GF-D8 (cell line): ENCODE measurements around the gene TNNI3K.

Experiments used
- DNase-seq: peaks from one replicate; lab custom pipeline; 2025; lab: John Stamatoyannopoulos, UW

The TNNI3K gene

DNA sequence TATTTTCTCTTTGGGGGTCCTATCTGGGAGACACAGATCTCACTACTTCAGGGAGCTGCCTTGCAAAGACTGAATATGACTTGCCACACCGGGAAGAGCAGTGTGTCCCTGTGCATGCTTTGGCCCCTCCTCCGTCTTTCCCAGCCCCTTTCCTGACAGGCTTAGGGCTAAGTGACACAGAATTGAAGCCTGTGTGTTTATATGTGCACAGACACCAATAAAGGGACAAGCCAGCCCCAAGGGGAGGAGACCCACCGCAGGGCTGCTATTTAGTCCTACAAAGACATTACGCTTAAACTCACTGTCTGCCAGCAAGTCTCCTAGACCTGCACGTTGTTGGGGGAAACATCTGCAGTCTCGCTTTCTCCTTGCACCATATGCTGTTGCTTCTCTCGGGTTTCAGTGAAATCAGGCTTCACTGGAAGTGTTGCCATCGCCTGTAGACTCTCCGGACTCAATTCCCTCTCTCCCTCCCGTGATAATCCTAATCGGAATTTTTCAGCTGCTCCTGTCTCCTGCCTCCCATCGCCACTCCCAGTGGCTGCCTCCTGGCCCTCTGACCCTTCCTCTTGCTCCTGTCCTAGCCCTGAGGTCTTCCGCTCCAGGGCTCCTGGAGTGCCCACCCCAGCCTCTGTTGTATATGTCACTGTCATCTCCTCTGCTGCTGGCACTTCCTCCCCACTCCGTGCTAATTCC is 335.8 kb downstream of the TNNI3K start:
- DNase-seq: no peak

DNA sequence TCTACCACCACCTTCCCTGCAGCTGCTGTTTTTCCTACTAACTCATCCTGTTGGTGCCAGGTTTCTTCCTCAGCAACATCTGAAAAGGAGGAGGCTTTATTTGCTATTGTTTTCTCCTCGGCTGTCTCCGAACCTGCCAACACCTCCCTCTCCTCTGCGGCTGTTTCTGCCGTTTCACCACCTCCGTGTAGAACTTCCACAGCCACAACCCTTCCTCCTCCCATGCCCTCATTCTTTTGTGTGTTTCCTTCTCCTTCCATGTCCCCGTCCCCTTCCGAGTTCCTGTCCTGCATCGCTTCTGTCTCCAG is 336.3 kb downstream of the TNNI3K start:
- DNase-seq: no peak

DNA sequence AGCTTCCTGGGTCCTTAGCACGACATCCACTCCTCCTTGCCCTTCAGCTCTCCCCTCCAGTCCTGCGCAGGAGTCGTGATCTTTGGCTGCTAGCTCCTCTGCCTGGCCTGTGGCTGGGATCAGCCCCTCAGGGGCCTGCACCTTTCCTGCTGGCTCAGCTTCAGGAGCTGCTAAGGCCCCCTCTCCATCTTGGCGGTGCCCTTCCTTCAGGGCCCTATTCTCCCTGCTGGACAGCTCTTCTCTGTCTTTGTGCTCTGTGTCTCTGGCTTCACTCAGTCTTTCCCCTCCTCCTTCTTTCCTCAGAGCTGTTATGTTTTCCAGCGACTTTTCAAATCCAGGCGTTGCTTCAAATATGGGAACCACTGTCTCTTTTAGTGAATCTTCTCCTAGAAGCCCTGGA is 336.7 kb downstream of the TNNI3K start:
- no peak for DNase-seq

DNA sequence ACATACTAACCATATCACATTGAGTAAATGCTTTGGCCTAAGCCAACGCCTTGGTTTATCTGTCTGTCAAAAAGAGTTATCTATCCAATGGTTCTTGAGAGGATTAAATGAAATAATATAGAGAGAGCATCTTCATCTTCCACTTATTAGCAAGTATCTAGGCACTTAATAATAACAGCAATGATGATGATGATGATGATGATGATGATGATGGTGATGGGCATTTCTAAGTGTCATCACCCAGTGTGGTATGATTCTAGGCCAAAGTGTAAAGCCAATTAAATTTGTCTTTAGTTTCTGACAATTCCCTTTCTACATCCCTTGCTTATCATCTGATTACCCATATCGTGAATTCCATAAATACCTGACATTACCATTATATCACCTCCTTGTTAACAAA is 342.9 kb downstream of the TNNI3K start:
- no peak for DNase-seq

DNA sequence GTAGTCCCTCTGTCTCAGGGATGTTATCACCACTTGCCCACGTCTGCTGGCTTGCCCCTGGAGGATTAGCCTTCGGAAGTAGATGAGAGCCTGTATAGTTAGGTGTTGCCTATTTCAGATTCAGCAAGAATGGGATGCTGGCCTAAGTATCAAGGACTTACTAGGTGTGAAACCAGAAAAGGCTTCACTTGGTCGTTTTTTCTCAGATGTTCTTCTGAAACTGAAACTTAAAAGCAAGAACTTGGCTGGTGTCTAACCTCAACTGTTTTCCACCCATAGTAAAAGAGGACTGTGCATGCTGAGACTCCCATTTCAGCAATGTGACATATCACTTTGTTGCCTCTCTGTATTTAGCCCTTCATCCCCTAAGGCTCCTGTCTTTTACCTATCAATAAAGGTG is 344.2 kb downstream of the TNNI3K start:
- no peak for DNase-seq

DNA sequence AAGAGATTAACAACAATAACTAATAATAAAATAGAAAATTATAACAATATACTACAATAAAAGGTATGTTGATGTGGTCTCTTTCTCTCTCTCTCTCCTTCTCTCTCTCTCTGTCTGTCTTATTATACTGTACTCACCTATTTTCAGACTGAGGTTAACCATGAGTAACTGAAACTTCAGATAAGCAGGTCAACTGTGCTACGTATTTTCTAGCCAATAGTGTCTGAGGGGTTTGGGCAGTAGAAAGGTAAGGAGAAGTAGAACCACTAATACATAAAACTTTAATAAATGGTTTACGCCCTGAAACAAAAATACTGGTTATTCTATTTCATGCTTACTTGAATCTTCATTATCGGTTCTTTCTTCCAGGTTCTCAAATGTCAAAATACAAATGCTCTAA is 348.2 kb downstream of the TNNI3K start:
- no peak for DNase-seq

DNA sequence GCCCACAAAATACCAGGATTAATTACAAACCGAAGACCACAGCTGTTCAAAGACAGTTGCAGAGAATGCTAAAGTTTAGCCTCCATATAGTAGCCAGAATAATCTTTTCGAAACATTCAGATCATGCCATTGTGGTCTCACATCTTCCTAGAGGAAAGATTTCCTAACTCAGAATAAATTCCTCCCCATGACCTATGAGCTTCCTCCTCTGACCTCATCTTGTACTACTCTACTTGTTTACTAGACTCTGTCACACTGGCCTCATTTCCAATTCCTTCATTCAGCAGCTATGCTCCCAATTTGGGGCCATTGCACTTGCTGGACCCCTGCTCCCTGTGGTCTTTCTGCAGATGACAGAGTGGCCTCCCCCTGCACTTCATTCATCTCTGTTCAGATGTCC is 349.0 kb downstream of the TNNI3K start:
- DNase-seq: no peak

DNA sequence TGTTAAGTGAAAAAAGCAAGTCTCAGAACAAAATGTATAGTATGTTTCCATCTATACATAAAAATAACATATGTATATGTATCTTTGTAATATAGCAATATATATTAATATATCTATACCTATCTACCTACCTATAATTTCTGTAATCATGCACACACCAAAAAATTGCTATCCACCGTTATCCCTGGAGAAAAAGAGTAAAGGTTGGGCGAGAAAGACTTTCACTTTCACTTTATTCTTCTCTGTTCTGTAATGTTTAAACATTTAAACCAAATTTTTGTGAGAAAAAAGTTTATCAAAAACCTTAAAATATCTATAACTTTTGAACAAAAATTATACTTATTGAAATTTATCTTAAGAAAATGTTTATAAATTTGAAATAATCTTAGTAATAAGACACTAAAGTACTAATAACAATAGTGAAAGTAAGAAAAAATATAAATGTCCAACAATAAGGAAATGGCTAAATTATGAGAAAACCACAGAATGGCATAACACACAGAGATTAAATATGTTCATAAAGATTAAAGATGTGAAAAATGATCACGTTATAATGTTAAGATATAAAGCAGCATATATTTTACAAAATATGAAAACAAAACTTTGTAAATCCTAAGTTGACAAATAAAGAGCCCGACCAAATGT is 351.2 kb downstream of the TNNI3K start:
- DNase-seq: no peak

DNA sequence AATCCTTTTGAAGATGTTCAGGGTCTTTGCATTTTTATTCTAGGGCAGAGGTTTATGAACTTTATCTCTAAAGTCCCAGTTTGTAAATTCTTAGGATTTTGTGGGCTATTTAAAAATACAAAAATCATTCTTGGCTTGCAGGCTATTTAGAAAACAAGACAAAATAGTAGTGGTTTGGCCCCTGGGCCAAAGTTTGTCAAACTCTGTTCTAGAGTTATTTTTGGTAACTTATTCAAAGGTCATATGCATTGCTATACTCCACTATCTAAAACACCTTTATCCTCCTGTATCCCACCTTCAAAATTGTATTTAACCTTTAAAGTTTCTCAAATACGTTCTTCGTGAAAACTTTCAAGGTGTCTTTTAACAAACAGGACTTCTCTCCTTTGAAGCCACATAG is 352.7 kb downstream of the TNNI3K start:
- DNase-seq: no peak

DNA sequence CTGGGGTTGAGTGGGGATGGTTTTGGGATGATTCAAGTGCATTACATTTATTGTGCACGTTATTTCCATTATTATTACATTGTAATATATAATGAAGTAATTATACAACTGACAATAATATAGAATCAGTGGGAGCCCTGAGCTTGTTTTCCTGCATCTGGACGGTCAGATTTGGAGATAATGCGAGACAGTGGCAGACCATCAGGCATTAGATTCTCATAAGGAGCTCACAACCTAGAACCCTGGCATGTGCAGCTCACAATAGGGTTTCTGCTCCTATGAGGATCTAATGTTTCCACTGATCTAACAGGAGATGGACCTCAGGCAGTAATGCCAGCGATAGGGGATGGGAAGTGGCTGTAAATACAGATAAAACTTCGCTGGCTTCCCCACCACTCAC is 355.1 kb downstream of the TNNI3K start:
- DNase-seq: no peak

DNA sequence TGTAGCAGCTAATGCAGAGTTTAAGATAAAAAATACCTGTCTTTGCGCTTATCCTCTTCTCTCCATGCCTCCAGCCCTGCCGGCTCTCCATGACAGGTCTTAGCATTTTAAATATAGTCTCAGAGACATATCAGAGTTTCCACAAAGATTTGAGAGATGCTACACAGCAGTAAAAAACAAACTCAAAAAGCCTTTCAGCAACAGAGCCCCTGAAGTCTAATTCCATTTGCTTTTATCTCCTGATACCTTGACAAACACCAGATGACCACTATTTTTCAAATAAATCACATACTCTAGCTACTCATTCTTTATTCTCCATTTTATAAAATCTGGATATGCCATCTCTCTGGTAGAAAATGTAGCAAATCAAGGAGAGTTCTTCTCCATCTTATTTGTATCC is 356.8 kb downstream of the TNNI3K start:
- DNase-seq: no peak

DNA sequence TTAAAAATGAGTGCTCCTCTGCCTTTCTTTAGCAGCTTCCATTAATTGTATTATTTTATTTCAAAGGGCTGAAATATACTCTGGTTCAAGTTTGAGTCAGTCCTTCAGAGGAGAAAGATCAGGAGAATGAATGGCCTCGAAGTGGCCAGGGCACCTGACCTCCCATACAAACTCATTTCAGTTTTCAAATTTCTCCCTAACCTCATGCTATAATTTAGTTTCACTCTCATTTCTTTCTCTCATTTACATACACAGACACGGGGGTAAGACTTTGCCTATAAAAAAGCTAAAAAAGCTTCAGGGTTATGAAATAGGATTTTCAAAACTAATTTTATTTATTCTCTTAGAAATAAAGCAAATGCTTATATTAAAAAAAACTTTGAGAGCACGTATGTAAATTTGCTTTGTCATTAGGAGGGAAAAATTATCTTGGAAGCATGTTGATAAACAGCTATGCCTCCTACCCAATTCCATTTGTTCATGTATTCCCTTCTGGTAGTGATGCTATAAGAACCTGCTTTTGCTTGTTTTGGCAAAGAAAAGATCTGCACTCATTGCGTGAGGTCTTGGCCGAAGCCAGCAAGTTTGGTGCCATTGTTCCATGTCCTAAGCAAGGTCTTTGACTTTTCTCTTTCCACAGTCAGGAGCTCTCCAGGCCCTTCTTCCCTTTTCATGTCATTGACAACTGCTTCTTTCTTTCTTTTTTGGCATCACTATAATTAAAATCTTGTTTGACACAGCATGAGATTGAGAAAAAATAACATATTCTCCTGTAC is 357.6 kb downstream of the TNNI3K start:
- DNase-seq: no peak
